K562 (cell line): ENCODE measurements around the gene KCNJ12. TPM values are rescaled to one million over a fixed set of nuclear protein-coding genes. Genes with fewer than 3 reads are reported as not detected.

ENCODE experiments used
- ARID2 ChIP-seq: fragments of 450-650 bp; IDR thresholded peaks from 2 replicates; pipeline ENCODE4 v1.6.1; 2017; ENCODE audit warnings: antibody characterized with exemption, mild to moderate bottlenecking
- BMI1 ChIP-seq: fragments of 150-350 bp; IDR thresholded peaks from 2 replicates; pipeline ENCODE4 v1.6.1; 2014; ENCODE audit warnings: low read length
- CBX3 ChIP-seq, 2 experiments: IDR thresholded peaks; 1 replicate in 1 of 2; 2 replicates in 1 of 2; pipeline ENCODE4 v1.6.1; 2012; ENCODE audit warnings: inconsistent platforms in 2 of 2, low read length in 2 of 2, borderline replicate concordance in 1 of 2, control low read depth in 1 of 2
- CTBP1 ChIP-seq: fragments of 450-650 bp; IDR thresholded peaks from 2 replicates; pipeline ENCODE4 v1.6.1; 2016; ENCODE audit warnings: borderline replicate concordance
- CXXC5 ChIP-seq: fragments of 250-450 bp; sonication (Bioruptor Pico); IDR thresholded peaks from 2 replicates; pipeline ENCODE4 v1.8.0; 2022; ENCODE audit warnings: inconsistent platforms, mild to moderate bottlenecking, moderate library complexity
- ERF ChIP-seq: fragments of 450-650 bp; formaldehyde crosslinking; IDR thresholded peaks from 2 replicates; pipeline ENCODE4 v1.4.0; 2020; ENCODE audit warnings: mild to moderate bottlenecking, mixed read lengths
- HDAC6 ChIP-seq: IDR thresholded peaks from 2 replicates; pipeline ENCODE4 v1.6.1; 2012; ENCODE audit warnings: low read depth, mild to moderate bottlenecking, control low read depth, inconsistent platforms, low read length, moderate library complexity
- KAT2B ChIP-seq: IDR thresholded peaks from one replicate; pipeline ENCODE4 v1.6.1; 2012; ENCODE audit warnings: low read depth, mild to moderate bottlenecking, control low read depth, inconsistent platforms, low read length, moderate library complexity
- KLF16 ChIP-seq: IDR thresholded peaks from 2 replicates; pipeline ENCODE4 v1.6.1; 2016; ENCODE audit warnings: antibody characterized with exemption
- NELFE ChIP-seq: IDR thresholded peaks from 2 replicates; pipeline ENCODE4 v1.6.1; 2011; ENCODE audit warnings: mild to moderate bottlenecking; ENCODE audit not compliant: insufficient read depth, insufficient read length
- NRF1 ChIP-seq, 2 experiments: fragments of 450-650 bp; IDR thresholded peaks in 1 of 2; conservative IDR thresholded peaks in 1 of 2; 2 replicates each; pipeline ENCODE4 v1.6.1; 2014; ENCODE audit warnings: mild to moderate bottlenecking in 2 of 2
- PRMT5 ChIP-seq: sonication (generic); formaldehyde crosslinking; IDR thresholded peaks from 2 replicates; pipeline ENCODE4 v1.5.0; 2020; ENCODE audit warnings: missing genetic modification reagents
- PRPF4 ChIP-seq: fragments of 200-400 bp; formaldehyde crosslinking; IDR thresholded peaks from one replicate; pipeline ENCODE4 v1.6.1; 2017; ENCODE audit warnings: low read length, low read depth, mild to moderate bottlenecking; ENCODE audit not compliant: insufficient read depth, poor library complexity, severe bottlenecking
- RB1 ChIP-seq: fragments of 450-650 bp; IDR thresholded peaks from 2 replicates; pipeline ENCODE4 v1.6.1; 2017; ENCODE audit warnings: low read depth, mild to moderate bottlenecking
- RCOR1 ChIP-seq, 2 experiments: IDR thresholded peaks; 2 replicates each; pipeline ENCODE4 v1.6.1; 2012; ENCODE audit warnings: low read depth in 2 of 2, low read length in 2 of 2, borderline replicate concordance in 1 of 2, improper control_type of control experiment in 1 of 2
- RFX5 ChIP-seq: IDR thresholded peaks from 2 replicates; pipeline ENCODE4 v1.6.1; 2011; ENCODE audit warnings: low read depth, mild to moderate bottlenecking, improper control_type of control experiment, low read length
- SMAD2 ChIP-seq: fragments of 150-350 bp; IDR thresholded peaks from 2 replicates; pipeline ENCODE4 v1.6.1; 2014; ENCODE audit warnings: low read depth, mild to moderate bottlenecking, low read length
- SMC3 ChIP-seq: conservative IDR thresholded peaks from 2 replicates; pipeline ENCODE4 v1.6.1; 2011; ENCODE audit warnings: low read depth, low read length, improper control_type of control experiment; ENCODE audit not compliant: insufficient read depth
- SP1 ChIP-seq: sonication (generic); formaldehyde crosslinking; IDR thresholded peaks from 2 replicates; pipeline ENCODE4 v1.8.1; 2022; ENCODE audit warnings: mild to moderate bottlenecking, missing genetic modification reagents
- TCF7 ChIP-seq: sonication (generic); IDR thresholded peaks from 2 replicates; pipeline ENCODE4 v1.6.1; 2016; ENCODE audit warnings: antibody characterized with exemption, borderline replicate concordance
- ZNF77 ChIP-seq: fragments of 250-450 bp; sonication (Bioruptor Pico); IDR thresholded peaks from 2 replicates; pipeline ENCODE4 v1.5.0; 2020
- polyA plus RNA-seq, 8 experiments: library from polyadenylated mRNA; depleted of rRNA in 4 of 8; stranded (reverse) in 5 of 8; unstranded in 3 of 8; fragments of >200 nt; fragmentation: Nextera tagmentation in 2 of 8; fragmentation: Illumina TruSeq in 1 of 8; extraction: Ambion mirVana in 2 of 8; extraction: Trizol in 1 of 8; gene quantifications; 2 replicates each; pipeline versions ENCODE4 v1.2.1 to v1.2.3, GENCODE V29; 2011 to 2014; ENCODE audit warnings: inconsistent platforms in 1 of 8, missing spikeins in 1 of 8
- total RNA-seq, 7 experiments: library from RNA; depleted of rRNA in 6 of 7; stranded (reverse); fragments of >200 nt in 6 of 7; fragmentation: Illumina TruSeq in 2 of 7; extraction: Trizol in 2 of 7; gene quantifications; 2 replicates each; pipeline versions ENCODE4 v1.2.1 to v1.2.3, GENCODE V29; 2011 to 2021; ENCODE audit warnings: low replicate concordance in 1 of 7
- TF ChIP-seq, protein P1 (sequence below): sonication (generic); formaldehyde crosslinking; IDR thresholded peaks from 2 replicates; pipeline ENCODE4 v1.8.0; 2022; ENCODE audit warnings: missing genetic modification reagents, mild to moderate bottlenecking, borderline replicate concordance
- TF ChIP-seq, protein P2 (sequence below): fragments of 250-450 bp; sonication (Bioruptor Pico); IDR thresholded peaks from 2 replicates; pipeline ENCODE4 v1.5.0; 2021
- TF ChIP-seq, protein P3 (sequence below), 2 experiments: IDR thresholded peaks; 2 replicates each; pipeline ENCODE4 v1.6.1; 2011; ENCODE audit warnings: borderline replicate concordance in 1 of 2, control low read depth in 1 of 2, low read depth in 1 of 2, low read length in 1 of 2, mild to moderate bottlenecking in 1 of 2, mixed read lengths in 1 of 2, moderate library complexity in 1 of 2; ENCODE audit not compliant: insufficient read depth in 1 of 2, insufficient read length in 1 of 2, poor library complexity in 1 of 2, severe bottlenecking in 1 of 2; ENCODE audit errors: extremely low read depth in 1 of 2

The KCNJ12 gene
- total and polyA plus RNA-seq, 9 of the 15 experiments (the other 6 are each of a cell fraction or from before 2014, with no cell fraction given), result 0.02 TPM; not detected in 8

DNA sequence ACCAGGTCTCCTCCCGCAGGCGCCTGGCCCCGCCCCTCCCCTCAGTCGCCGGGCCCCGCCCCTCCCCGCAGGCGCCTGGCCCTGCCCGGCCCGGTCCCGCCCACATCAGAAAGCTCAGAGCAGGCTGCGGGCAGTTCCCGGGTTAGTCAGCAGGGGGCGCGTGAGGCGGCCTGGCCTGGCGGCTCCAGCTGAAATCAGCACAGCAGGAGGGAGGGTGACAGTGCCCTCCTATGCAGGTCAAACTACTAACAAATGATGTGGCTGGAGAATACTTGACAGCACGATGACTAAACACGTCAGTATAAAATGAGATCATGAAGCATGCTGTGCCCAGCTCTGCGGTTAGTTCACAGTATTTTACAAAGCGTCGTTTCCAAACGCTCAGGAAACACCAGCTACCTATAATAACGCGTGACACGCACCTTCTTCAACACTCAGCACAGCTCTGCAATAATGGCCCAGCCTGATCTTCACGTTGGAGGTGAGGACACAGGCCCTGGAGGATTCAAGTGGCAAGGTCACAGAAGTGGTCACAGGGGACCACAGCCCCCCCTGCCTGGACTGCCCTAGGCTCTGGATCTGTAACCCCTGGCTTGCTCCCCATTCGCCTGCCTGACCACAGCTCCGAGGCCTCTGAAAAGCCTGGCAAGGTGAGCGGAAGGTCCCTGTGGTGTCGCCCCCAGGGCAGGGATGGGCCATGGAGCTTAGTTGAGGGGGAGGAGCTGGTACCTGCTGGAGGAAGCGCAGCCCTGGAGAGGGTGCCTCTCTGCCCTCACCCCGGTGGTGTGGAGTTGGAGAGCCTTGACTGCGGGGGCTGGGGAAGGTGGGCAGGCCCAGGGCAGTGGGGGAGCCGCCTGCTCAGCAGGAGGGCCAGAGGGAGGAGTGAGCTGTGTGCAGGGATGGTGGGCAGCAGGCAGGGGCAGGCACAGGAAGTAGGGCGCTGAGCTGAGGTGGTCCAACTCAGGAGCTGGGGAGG lies 81.2 kb downstream of the KCNJ12 start (continued):
- TF ChIP-seq TCF7 (no peak), ZNF77 (CRISPR knock-in tag) (no peak), ERF (no peak), HDAC6 (no peak), BMI1 (no peak), PRPF4 (no peak), RFX5 (no peak), NRF1 (conservative IDR thresholded peaks at IDR 0.05 in 1 of 2, IDR thresholded peaks at IDR 0.05 in 1 of 2) (peak in 1 of 2 experiments; percentile 38; a peak in 1 of 4 replicates), ARID2 (no peak), CTBP1 (no peak), NELFE (no peak), RB1 (0 out of 2 replicates have a peak, but pooled peaks have one; percentile 53), KAT2B (no peak), SMAD2 (no peak), SMC3 (peak; percentile 55; the same call in 1 of the 2 replicates), SP1 (CRISPR knock-in tag) (0 out of 2 replicates have a peak, but pooled peaks have one; percentile 43), CBX3 (IDR thresholded peaks at IDR 0.05; ENCODE audit: borderline replicate concordance in 1 of 2, low read length in 2 of 2) (peak in 1 of 2 experiments; percentile 29; a peak in 1 of 3 replicates), RCOR1 (IDR thresholded peaks at IDR 0.05; ENCODE audit: borderline replicate concordance in 1 of 2, low read depth in 2 of 2, low read length in 2 of 2) (peak in 1 of 2 experiments; percentile 31; a peak in 1 of 4 replicates), CXXC5 (CRISPR knock-in tag) (no peak), PRMT5 (CRISPR knock-in tag) (no peak), KLF16 (no peak)
- TF ChIP-seq, protein P1, sequence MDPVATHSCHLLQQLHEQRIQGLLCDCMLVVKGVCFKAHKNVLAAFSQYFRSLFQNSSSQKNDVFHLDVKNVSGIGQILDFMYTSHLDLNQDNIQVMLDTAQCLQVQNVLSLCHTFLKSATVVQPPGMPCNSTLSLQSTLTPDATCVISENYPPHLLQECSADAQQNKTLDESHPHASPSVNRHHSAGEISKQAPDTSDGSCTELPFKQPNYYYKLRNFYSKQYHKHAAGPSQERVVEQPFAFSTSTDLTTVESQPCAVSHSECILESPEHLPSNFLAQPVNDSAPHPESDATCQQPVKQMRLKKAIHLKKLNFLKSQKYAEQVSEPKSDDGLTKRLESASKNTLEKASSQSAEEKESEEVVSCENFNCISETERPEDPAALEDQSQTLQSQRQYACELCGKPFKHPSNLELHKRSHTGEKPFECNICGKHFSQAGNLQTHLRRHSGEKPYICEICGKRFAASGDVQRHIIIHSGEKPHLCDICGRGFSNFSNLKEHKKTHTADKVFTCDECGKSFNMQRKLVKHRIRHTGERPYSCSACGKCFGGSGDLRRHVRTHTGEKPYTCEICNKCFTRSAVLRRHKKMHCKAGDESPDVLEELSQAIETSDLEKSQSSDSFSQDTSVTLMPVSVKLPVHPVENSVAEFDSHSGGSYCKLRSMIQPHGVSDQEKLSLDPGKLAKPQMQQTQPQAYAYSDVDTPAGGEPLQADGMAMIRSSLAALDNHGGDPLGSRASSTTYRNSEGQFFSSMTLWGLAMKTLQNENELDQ, result no peak
- TF ChIP-seq, protein P2, sequence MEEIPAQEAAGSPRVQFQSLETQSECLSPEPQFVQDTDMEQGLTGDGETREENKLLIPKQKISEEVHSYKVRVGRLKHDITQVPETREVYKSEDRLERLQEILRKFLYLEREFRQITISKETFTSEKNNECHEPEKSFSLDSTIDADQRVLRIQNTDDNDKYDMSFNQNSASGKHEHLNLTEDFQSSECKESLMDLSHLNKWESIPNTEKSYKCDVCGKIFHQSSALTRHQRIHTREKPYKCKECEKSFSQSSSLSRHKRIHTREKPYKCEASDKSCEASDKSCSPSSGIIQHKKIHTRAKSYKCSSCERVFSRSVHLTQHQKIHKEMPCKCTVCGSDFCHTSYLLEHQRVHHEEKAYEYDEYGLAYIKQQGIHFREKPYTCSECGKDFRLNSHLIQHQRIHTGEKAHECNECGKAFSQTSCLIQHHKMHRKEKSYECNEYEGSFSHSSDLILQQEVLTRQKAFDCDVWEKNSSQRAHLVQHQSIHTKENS (CRISPR knock-in tag), result no peak
- TF ChIP-seq, protein P3, sequence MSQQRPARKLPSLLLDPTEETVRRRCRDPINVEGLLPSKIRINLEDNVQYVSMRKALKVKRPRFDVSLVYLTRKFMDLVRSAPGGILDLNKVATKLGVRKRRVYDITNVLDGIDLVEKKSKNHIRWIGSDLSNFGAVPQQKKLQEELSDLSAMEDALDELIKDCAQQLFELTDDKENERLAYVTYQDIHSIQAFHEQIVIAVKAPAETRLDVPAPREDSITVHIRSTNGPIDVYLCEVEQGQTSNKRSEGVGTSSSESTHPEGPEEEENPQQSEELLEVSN (IDR thresholded peaks at IDR 0.05; ENCODE audit: borderline replicate concordance in 1 of 2, extremely low read depth in 1 of 2, insufficient read depth in 1 of 2, insufficient read length in 1 of 2, low read depth in 1 of 2, low read length in 1 of 2, poor library complexity in 1 of 2, severe bottlenecking in 1 of 2), result no peak
